Measurements from ENCODE around the gene POLD1. TPM values are rescaled to one million over a fixed set of nuclear protein-coding genes. Genes with fewer than 3 reads are reported as not detected.

POLD1 gene
- total RNA-seq, 4 donors from 2014 or later: 7.2 to 13.7 (median 10.3) TPM

- Histone ChIP-seq H3K36me3 (no peaks in the 10 kb centered on the region), H3K27me3 (peaks cover 68% of the 10 kb centered on the region), H3K27ac (no peak overlapping the region), H3K4me3 (no peak overlapping the region), H3K4me1 (peaks cover 0 to 17% (median 4%) of the 10 kb centered on the region in 3 donors), H3K9me3 (no peaks in the 10 kb centered on the region)
- WGBS, 2 donors (ENCODE audit: low coverage in 1 of 2): 63 to 78% methylated on average over 2 to 7 of the region's 22 CpGs
- no peak for ATAC-seq
- no peak for TF ChIP-seq CTCF (IDR thresholded peaks at IDR 0.05)
- no peak for TF ChIP-seq EP300 (IDR thresholded peaks at IDR 0.05)
- TF ChIP-seq POLR2A (IDR thresholded peaks at IDR 0.05): no peak
- TF ChIP-seq POLR2AphosphoS5 (IDR thresholded peaks at IDR 0.05): no peak
Observed at GRCh38 chr19:50423279-50424113, 39.3 kb downstream of the POLD1 start.

- Histone ChIP-seq H3K4me1 (peaks cover 0 to 10% (median 0%) of the 10 kb centered on the region in 3 donors), H3K4me3 (no peak overlapping the region), H3K36me3 (no peaks in the 10 kb centered on the region), H3K9me3 (no peaks in the 10 kb centered on the region), H3K27ac (no peak overlapping the region), H3K27me3 (peaks cover 61% of the 10 kb centered on the region)
- no peak for ATAC-seq
- TF ChIP-seq EP300 (IDR thresholded peaks at IDR 0.05) (no peak), CTCF (IDR thresholded peaks at IDR 0.05) (no peak), POLR2AphosphoS5 (IDR thresholded peaks at IDR 0.05) (no peak), POLR2A (IDR thresholded peaks at IDR 0.05) (no peak)
- WGBS, 2 donors (ENCODE audit: low coverage in 1 of 2): 78 to 89% methylated on average over 4 to 5 of the region's 7 CpGs
Observed at GRCh38 chr19:50425581-50425980, 41.4 kb downstream of the POLD1 start.

GRCh38 chr19:50427318-50427925 lies 43.3 kb downstream of the POLD1 start:
- Histone ChIP-seq H3K36me3 (no peaks in the 10 kb centered on the region), H3K4me3 (peak overlapping the region in 1 of 2 donors; percentile 38), H3K9me3 (no peaks in the 10 kb centered on the region), H3K4me1 (peaks cover 0 to 27% (median 5%) of the 10 kb centered on the region in 3 donors), H3K27me3 (peaks cover 51% of the 10 kb centered on the region), H3K27ac (peak overlapping the region in 1 of 4 donors; percentile 64)
- no peak for ATAC-seq
- WGBS, 2 donors (ENCODE audit: low coverage in 1 of 2): 63 to 95% methylated on average over 4 to 16 of the region's 26 CpGs
- TF ChIP-seq POLR2AphosphoS5 (IDR thresholded peaks at IDR 0.05) (no peak), POLR2A (IDR thresholded peaks at IDR 0.05) (no peak), EP300 (IDR thresholded peaks at IDR 0.05) (no peak), CTCF (IDR thresholded peaks at IDR 0.05) (no peak)

GRCh38 chr19:50427997-50428425 lies 43.9 kb downstream of the POLD1 start:
- H3K27me3 ChIP-seq: peaks cover 51% of the 10 kb centered on the region
- H3K9me3 ChIP-seq: no peaks in the 10 kb centered on the region
- peak overlapping the region in 1 of 2 donors; percentile 38 for H3K4me3 ChIP-seq
- peaks cover 0 to 30% (median 7%) of the 10 kb centered on the region in 3 donors for H3K4me1 ChIP-seq
- TF ChIP-seq CTCF (IDR thresholded peaks at IDR 0.05): no peak
- TF ChIP-seq POLR2A (IDR thresholded peaks at IDR 0.05): peak; percentile 18 to 19
- TF ChIP-seq POLR2AphosphoS5 (IDR thresholded peaks at IDR 0.05): no peak
- TF ChIP-seq EP300 (IDR thresholded peaks at IDR 0.05): no peak
- WGBS, 2 donors (ENCODE audit: low coverage in 1 of 2): 4% methylated on average over 5 of the region's 38 CpGs; no CpG with 5 or more reads in 1 of the 2 donors
- peak overlapping the region in 2 of 4 donors; percentile 43 to 64 for H3K27ac ChIP-seq
- H3K36me3 ChIP-seq: no peaks in the 10 kb centered on the region
- ATAC-seq: peak; percentile 80

All from gastroesophageal sphincter (tissue), 4 donors.